NCI-H1048 (cell line): ENCODE data around the gene PGM1.

ENCODE experiments used
- DNase-seq: peaks from one replicate; lab custom pipeline; 2025; lab: John Stamatoyannopoulos, UW

Gene PGM1

DNA sequence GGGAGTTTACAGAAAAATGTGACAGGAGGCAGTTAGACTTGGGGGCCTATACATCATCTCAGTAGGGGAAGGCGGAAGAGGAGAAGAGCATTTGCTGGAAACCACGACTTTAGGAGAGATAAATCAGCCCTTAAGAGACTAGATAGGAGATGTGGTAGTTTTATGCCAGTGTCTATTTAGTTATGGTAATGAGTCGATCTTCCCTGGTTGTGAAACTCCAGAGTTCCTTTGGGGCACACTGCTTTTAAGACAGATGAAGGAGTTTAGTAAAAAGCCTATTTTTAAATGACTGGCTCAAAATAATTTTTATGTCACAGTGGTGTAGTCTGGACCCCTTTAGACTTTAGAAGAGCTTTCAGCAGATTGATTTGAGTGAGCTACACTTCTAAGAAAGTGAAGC is 7.8 kb downstream of the PGM1 start:
- no peak for DNase-seq

DNA sequence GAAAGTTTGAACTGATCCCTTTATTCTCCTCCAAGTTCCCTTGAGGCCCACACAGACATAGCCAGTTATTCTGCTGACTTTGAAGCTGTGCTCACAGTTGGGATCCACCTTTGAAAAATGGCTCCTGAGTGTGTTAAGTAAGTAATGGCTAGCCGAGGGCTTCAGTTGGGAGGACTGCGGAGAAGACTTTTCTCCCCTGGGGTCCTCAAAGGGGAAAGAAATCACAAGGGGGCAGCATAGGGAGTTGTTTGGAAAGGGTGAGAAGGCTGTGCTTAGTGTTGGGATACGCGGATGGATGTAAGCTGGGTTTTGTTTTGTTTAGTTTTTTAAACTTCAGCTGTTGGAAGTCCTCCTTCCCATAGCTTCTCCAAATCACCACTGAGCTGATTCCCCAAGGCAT is 8.3 kb downstream of the PGM1 start:
- no peak for DNase-seq

DNA sequence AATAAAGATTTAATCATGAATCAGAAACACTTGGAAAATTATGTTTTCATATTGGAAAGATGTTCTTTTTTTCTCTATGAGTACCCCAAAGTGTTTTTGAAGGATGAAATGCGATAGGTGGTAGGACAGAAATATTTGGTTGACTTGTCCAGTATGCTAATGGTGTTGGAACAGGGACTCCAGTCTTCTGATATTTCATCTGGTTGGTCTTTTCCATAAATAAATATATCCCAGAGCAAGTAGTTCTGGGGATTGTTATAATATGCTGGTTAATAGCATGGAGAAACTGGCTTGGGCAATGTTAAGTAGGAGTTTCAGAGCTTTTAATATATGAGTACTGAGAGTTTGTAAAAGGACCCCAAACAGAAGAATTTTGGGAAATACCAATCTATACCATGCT is 8.7 kb downstream of the PGM1 start:
- DNase-seq, result no peak

DNA sequence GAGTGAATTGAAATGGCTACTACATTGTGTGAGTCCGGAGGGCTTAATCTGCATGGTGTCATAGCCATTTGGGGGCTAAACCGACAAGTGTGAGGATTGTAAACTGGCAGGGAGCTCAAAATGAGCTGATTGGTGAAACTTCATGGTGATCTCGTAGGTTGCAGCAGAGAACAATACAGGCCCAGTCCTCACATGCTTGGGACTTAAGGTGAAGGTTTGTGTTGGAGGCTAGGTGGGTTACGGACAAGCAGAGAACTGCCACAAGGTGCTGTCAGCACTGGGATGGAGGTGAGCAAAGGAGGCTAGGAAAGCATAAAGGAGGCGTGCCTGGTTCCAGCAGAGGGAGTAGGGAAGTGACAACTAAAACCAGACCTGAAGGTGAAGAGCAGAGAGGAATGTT is 9.4 kb downstream of the PGM1 start:
- no peak for DNase-seq

DNA sequence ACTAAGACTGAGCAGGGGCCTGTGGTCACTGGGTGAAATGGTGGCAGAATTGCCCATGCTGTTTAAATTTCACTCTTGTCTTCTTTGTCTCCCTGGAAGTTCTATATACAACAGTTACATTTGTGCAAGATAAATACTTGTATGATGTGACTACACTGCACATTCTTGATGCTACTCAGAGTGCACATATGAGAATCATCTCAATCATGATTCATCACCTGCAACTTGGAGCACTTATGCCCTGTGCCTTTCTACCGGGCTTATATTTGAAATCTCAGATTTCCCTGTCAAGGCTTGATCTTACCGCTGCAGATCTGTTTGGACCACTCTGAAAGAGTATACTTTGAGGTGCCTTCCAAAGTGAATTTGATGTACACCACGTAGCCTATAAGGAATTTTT is 10.6 kb downstream of the PGM1 start:
- no peak for DNase-seq

DNA sequence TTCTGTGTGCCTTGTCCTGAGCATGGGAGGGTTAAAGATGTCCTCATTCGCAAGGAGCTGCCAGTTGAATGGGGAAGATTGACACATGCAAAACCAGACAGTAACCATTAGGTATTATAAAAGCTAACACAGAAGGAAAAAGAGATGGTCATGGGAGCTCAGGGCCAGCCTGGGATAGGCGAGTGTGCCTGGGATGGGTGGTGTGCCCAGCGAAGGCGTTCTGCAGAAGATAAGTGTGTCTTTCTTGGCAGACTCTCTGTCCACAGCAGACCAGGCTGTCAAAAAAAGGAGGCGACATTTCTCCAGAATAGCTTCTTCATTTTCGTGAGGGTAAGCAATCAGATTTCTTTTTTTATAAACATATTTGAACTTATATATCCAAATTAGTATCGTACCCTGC is 14.1 kb downstream of the PGM1 start:
- no peak for DNase-seq

DNA sequence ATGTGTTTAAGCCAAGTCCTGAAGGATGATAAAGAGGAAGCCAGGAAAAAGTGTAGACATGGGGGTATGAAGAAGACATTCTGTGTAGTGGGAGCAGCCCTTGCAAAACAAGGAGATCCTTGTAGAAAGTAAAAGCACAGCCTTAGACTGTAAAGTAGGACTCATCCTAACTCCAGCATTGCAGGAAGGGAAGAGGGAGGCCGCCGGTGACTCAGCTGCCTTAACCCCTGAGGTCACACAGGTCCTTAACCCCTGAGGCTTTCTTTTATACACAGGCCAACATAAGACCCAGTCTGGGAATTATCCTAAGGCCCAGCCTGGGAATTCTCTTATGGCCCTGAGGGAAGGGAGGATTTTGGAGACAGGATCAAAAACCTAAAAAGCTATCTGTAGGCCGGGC is 18.0 kb downstream of the PGM1 start:
- no peak for DNase-seq

DNA sequence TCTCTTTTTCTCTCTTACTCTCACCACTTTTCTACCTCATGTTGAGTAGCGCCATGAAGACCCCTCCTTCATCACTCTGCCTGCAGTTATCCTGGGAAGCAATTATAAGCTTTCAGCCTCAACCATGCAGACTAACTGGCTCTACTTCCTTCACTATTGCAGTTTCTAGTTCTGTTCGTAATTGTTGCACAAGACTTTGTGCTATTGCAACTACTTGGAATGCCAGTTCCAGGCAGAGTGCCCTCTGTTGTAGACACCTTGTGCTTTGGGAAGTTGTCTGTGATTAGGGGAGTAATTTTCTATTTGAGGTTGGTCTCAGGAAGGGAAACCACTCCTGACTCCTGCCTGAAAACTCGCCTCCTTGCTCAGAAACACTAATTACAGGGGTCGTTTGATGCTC is 19.4 kb downstream of the PGM1 start:
- DNase-seq, result no peak

DNA sequence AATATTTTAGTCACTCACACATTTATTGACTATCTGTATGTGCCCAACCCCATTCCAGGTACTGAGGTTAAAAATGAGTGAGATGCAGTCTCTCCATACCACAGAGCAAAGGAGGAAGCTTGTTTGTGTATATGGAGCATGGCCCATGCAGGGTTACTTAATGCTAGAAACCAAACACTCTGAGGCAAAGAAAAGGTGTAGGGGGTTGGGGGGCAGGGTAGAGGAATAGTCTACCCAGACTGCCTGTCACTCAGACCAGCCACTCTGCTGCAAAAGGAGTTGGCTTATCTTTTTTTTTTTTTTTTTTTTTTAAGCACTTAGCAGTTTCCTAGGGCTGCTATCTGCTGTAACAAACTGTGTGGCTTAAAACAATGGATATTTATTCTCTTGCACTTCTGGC is 19.8 kb downstream of the PGM1 start:
- no peak for DNase-seq

DNA sequence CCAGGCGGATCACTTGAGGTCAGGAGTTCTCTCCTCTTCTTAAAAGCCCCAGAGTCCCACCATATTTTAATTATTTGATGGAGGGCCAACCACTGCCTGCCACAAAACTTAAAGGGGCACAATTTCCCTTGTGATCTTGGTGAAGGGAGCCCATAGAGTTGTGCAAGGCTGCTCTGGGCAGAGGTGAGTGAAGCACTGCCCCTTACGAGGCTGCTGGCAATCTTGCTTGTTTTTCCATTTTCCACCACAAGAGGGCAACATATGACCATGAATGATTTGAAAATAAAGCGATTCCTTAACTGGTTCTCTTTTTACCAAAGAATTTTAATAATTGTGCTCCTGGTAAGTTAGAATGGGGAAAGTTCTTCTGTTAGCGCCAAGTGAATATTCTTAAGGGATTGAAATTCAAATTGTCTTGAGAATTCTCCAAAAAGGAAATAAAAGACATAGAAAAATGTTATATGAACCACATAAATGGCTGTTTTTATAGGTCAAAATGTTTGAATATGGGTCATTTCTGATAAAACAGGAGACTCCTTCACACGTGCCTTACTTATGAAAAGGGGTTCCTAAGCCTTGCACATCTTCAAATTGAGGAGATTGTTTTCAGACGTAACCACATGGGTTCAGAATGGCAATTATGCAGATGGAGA is 22.7 kb downstream of the PGM1 start:
- peak; percentile 11 for DNase-seq

DNA sequence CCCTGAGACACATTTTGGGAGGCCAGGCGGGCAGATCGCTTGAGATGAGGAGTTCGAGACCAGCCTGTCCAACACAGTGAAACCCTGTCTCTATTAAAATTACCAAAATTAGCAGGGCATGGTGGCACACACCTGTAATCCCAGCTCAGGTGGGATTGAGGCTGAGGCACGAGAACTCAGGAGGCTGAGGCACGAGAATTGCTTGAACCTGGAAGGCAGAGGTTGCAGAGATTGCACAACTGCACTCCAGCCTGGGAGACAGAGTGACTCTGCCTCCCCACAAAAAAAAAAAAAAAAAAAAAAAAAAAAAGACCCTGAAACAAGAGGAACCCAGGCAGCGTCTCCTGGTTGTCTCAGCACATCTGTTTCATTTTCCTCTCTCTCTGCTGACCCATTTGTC is 24.2 kb downstream of the PGM1 start:
- no peak for DNase-seq

DNA sequence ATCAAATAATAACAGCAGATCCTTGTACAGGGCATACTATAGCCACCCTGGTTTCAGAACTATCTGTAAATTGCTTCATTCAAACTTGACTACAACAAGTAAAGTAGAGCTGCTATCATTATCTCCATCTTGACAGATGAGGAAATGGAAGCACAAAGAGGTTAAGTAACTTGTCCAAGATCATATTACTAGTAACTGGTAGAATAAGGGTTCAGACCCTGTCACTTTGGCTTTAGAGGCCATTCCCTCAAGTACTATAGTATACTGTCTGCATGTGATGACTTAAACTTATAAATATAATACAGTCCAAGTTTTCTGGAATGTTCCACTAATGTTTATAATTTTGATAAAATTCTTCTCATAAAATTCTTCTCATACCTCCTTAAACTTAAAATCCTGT is 24.8 kb downstream of the PGM1 start:
- no peak for DNase-seq

DNA sequence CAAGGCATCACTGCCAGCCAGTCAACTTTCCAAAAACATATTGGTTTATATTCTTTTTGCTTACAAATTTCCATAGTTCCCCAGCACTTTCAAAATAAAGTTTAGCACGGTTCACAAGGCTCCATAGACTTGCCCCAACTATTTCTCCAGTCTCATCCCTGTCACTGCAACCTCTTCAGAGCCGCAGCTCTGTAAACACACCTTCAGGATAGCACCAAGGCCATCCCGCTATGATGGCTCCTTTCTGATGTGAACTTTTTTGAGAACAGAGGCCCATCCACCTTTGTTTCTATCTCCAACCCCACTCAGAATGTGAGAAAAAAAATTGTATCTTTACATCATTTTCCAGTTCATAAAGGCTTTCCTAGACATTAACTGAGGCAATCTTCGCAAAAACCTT is 26.3 kb downstream of the PGM1 start:
- no peak for DNase-seq

DNA sequence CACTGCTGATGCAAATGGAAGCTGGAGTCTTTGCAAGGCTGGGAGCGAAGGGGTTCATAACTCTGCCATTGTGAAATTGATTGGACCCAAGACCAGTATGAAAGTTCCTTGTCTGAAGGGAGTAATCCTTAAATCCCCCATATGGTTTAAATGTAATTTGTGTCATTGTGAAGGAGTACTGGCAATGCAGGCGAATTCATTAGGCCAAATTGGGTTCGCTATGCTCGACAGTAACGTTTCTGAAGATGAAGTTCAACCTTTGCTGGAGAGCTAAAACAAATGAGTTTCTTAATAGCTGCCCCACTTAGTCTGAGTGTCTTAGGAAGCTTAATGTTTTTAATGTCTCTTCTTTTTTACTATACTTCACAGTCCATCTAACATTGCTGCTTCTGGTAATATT is 27.5 kb downstream of the PGM1 start:
- DNase-seq, result no peak

DNA sequence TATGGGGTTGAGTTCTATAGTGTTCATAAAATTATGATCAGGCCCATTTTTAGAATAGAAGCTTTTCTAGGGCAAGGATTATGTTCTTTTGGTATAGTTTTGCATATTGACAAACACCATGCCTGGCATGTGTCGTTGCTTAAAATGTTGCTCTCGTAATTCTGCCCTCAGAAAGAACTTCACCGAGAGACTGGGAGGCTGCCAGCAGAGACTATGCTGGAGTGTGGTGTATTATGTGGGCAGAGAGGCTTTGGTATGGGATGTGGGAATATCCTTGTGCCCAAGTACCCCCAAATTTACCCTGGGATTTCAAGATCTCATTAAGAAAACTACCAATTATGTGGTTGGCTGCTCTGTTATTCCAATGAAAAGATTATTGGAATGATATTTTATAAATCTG is 27.9 kb downstream of the PGM1 start:
- no peak for DNase-seq

DNA sequence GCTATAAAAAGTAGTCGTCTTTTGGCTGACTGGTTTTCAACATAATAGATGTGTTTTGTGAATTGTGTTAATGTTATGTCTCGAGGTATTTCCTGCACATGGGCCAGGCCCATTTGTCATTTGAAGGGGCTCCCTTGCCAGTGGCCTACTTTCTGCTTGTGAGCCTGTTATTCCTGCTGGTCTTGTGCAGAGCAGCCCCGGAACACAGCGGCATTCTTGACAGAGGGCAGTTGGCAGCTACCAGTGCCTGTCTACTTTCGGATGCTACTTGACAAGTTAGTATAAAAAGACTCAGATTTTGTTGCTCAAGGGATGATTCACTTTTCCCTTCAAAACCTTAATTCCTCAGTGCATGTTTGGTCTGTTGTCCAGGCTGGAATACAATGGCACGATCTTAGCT is 28.5 kb downstream of the PGM1 start:
- no peak for DNase-seq

DNA sequence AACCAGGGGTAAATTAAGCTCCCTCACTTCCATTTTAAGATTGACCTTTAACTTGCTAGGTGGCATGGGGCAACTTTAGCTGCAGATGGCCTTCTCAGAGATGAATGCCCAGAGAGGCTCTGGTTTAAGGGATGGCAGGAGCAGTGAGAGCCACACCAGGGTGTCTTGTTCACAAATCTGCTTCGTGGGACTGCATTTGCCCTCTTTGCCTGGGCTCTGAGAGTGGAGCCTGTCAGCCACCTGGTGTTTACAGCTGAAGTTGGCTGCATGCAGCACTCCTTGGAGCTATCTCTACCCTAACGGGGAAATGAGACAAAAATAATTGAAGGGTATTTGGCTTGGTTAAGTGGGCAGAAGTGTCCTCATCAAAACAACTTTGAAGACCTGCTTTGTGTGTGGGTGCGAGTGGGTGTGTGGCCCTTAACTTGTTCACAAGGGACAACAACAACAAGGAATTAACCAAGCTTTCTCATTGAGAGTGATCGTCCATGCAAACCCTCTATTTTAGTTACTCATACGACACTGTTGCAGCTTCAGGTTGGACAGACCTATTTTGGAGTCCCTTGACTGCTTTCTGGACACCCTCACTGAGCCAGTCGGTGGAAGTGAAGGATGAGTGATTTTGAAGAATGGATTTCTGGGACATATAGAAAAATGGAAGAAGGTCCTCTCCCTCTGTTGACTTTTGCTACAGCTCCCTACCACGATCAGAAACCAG is 29.8 kb downstream of the PGM1 start:
- no peak for DNase-seq

DNA sequence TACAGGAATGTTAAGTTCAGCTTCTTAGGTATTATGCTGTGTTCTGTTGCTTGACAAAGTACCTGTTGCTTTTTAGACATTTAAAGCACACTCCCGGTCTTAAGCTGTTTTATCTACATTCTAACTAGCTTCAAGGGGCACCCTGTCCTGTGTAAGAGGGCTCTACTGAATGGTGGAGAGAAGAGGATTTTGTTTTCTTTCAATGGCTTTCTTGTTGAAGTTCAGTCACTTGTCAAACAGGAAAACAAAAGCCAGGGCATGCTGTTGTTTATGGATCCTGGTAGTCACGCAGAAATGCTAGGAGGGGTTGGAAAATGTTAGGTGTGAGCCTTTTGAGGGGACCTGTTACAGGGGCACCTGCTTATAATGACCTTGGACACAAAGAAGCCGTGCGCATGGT is 30.7 kb downstream of the PGM1 start:
- DNase-seq, result no peak

DNA sequence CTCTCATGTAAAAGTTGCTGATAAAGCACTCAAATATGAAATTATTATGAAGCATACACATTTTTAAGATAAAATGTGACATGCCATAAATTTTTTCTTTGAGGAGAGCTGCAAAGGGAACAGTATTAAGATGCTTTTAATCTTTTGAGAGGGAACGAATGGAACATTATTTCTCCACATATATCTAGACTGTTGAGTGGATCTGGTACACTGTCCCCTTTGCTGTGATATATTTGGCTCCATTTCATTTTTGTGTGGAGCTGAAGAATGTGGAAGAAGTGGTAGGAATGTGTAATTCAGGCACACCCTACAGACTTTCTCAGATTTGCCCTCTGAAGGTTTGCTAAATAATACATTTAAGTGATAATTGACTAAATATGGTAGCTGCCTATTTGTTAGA is 31.7 kb downstream of the PGM1 start:
- no peak for DNase-seq

DNA sequence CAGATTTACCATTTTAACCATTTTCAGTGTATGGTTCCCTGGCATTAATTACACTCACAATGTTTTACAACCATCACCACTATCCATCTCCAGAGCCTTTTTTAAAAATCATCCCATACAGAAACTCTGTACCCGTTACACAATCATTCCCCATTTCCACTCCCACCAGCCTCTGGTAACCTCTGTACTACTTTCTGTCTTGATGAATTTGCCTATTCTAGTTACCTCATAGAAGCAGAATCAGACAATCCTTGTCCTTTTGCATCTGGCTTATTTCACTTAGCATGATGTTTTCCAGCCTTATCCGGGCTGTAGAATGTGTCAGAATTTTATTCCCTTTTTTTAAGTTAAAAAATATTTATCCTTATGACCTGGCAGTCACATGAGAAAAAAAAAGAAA is 33.0 kb downstream of the PGM1 start:
- DNase-seq, result no peak

DNA sequence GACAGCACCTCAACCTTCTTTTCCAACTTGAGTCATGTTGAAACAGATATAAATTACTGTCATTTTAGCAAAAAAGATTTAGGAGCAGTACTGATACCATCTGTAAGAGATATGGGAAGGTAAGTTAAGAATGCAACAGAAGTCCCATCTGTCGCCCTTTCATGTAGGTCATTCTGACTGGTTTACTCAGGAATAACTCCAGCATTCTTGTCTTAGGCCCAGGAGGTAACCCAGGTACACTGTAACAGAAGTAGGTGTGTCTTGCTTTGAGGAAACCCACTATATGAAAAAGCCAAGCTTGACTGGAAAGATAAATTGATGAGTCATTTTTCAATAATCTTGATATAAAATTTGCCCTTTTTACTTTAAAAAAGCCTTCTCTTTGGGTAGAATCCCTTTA is 35.4 kb downstream of the PGM1 start:
- DNase-seq, result no peak

DNA sequence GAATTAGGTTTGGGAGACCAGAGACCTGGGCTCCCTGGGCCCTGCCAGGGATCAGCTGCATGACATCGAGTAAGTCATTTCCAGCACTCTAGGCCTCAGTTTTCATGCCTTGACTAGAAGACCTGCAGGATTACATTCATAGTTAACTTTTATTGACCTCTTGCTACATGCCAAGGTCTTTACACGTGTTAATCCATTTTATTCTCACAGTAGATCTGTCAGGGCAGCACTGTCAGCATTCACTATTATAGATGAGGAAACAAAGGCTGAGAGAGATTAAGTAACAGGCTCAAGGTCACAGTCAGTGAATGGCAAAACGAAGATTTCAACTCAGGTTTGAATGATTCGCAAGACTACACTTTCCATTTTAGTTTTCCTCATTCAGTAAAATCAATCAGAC is 37.0 kb downstream of the PGM1 start:
- no peak for DNase-seq

DNA sequence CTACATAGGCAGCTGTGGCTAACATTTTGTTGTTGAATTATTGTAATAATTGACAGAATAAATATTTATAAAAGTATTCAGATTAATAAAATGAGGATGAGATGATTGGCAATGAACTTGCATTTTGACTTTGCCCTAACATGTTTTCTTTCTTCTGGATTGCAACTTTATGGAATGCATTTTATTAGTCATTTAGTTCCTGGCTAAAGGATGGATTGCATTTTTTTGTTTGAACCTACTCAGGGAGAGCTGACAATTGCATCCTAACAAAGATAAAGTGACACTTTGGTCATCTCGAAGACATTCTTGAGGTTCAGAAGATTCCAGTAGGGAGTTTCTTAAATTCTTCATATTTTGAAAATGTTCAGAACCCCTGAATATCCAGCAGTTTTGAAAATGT is 37.5 kb downstream of the PGM1 start:
- DNase-seq, result no peak

DNA sequence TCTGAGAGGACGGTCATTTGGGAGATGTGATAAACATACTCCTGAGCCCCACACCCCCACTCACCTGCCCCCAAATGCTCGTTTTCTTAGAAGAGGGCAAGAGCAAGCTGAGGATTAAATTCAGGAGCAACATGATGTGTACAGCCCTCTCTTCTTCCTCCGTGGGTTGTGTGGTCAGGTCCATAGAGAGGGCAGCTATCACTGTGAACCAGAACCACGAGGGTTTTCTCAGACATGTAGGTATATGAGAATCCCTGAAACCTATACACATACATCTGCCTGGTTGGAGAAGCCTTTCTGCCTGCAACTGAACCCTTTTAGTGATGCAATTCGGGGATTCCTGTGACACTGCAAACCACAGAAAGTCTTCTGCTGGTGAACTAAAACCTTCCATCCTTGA is 38.9 kb downstream of the PGM1 start:
- DNase-seq, result no peak
